ENCODE measurements around the gene PMAIP1. TPM values are rescaled to one million over a fixed set of nuclear protein-coding genes. Genes with fewer than 3 reads are reported as not detected.

PMAIP1 gene
- total and polyA plus RNA-seq, 2 of the 8 experiments (the other 6 are each of a cell fraction or from before 2014, with no cell fraction given) = 51.7 to 84.1 TPM

DNA sequence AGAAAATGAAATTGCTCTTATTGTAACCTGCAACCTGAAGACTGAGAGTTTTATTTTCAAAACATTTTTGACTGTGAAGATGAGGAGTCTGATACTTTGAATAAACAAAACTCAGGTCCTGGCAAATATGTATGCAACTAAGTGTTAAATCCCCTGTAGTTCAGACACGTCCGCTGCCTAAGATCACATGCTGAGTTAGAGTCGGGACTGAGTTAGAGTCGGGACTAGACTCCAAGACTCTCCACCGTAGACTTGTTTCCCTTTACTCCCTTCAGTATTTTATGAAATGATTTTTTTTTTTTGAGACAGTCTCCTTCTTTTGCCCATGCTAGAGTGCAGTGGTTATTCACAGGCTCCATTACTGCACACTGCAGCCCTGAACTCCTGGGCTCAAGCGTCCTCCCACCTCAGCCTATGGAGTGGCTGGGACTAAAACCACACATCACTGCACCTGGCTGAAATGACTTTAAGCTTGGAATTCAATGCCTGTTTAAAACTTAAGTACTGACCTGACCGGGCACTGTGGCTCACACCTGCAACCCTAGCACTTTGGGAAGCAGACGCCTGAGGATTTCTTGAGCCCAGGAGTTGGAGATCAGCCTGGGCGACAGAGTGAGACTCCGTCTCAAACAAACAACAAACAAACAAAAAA, 28.0 kb upstream of the PMAIP1 start:
- CTCF ChIA-PET (ENCODE audit: partially characterized antibody) = interaction anchor here (0.6 to 1.9 kb wide), 4 partner anchors 10 to 184 kb away, joined by 3 to 5 read pairs (median 3); no protein-coding TSS in a partner anchor
- Histone ChIP-seq H4K5ac (ENCODE audit: insufficient read length, low read depth, low read length) (no peak overlapping the region), H3K4ac (replicated peaks; ENCODE audit: insufficient read length, low read depth, low read length) (no peak overlapping the region), H3K27me3 (replicated peaks in 1 of 4; ENCODE audit: control insufficient read depth in 3 of 4, extremely low read depth in 1 of 4, insufficient read depth in 3 of 4, low read length in 3 of 4) (no peaks in the 10 kb centered on the region), H2BK12ac (ENCODE audit: low read depth, low read length) (peak overlapping the region; percentile 44; the same call in 1 of the 2 replicates), H3K4me1 (replicated peaks in 1 of 4; ENCODE audit: control insufficient read depth in 3 of 4, insufficient read depth in 4 of 4, low read length in 3 of 4) (peaks cover 2 to 14% (median 6%) of the 10 kb centered on the region in 4 experiments), H3K18ac (ENCODE audit: extremely low read depth, low read length) (peak overlapping the region; percentile 19; the same call in 1 of the 2 replicates), H3K23me2 (ENCODE audit: low read depth, low read length) (no peaks in the 10 kb centered on the region), H4K91ac (replicated peaks; ENCODE audit: insufficient read length, low read length) (no peak overlapping the region), H3K9ac (replicated peaks in 1 of 4; ENCODE audit: extremely low read depth in 1 of 4, low read depth in 3 of 4, low read length in 3 of 4) (peak overlapping the region in 1 of 4 experiments; percentile 33; a peak in 1 of 7 replicates), H3K27ac (ENCODE audit: low read depth, low read length) (no peak overlapping the region), H3K9me3 (ENCODE audit: insufficient read depth in 2 of 2, low read depth in 1 of 2, low read length in 1 of 2) (no peaks in the 10 kb centered on the region), H3K4me3 (ENCODE audit: extremely low read depth in 1 of 4, insufficient read depth in 2 of 4, low read depth in 3 of 4, low read length in 4 of 4) (no peak overlapping the region), H3K36me3 (ENCODE audit: control insufficient read depth in 2 of 4, insufficient read depth in 4 of 4, low read length in 3 of 4) (no peaks in the 10 kb centered on the region), H3K14ac (ENCODE audit: insufficient read length) (no peak overlapping the region), H4K8ac (ENCODE audit: extremely low read depth, insufficient read depth, low read length) (no peak overlapping the region), H3K4me2 (ENCODE audit: insufficient read depth in 1 of 2, low read depth in 2 of 2, low read length in 2 of 2) (no peak overlapping the region), H2BK5ac (ENCODE audit: low read depth, low read length) (no peak overlapping the region), H2AFZ (ENCODE audit: low read length) (no peak overlapping the region), H2AK5ac (ENCODE audit: low read depth, low read length) (no peak overlapping the region), H3K56ac (replicated peaks; ENCODE audit: insufficient read length, low read depth, low read length) (no peak overlapping the region), H3K79me1 (ENCODE audit: low read depth, low read length) (no peaks in the 10 kb centered on the region), H3K23ac (ENCODE audit: insufficient read length) (no peak overlapping the region), H2BK20ac (ENCODE audit: low read length) (no peak overlapping the region), H2BK120ac (replicated peaks; ENCODE audit: low read depth, low read length) (no peak overlapping the region), H2BK15ac (ENCODE audit: low read length) (no peak overlapping the region), H4K20me1 (replicated peaks in 1 of 2; ENCODE audit: control insufficient read depth in 1 of 2, insufficient read depth in 2 of 2, low read length in 2 of 2) (no peaks in the 10 kb centered on the region), H3K79me2 (ENCODE audit: control insufficient read depth in 1 of 2, insufficient read depth in 2 of 2, low read length in 2 of 2) (no peaks in the 10 kb centered on the region)
- DNase-seq (ENCODE audit: low read depth in 1 of 2, low spot score in 2 of 2) = no peak
- POLR2A ChIA-PET (ENCODE audit: partially characterized antibody) = interaction anchor here (0.9 to 8.7 kb wide), 4 partner anchors 8 to 48 kb away, joined by 3 to 82 read pairs (median 8); partner anchors contain the start of gene PMAIP1
- TF ChIP-seq TCF12 (IDR thresholded peaks at IDR 0.05; ENCODE audit: low read depth, low read length) (peak; percentile 50; the same call in 1 of the 2 replicates), NANOG (IDR thresholded peaks at IDR 0.05; ENCODE audit: insufficient read depth, low read depth, low read length, poor library complexity, severe bottlenecking) (no peak)
- no peak for FAIRE-seq
- 73% methylated on average over 10 of the region's 10 CpGs; no CpG with 5 or more reads in 1 of the 2 experiments for WGBS, 2 experiments (ENCODE audit: extremely low coverage in 1 of 2, insufficient coverage in 1 of 2, insufficient read length in 1 of 2, insufficient replicate concordance in 2 of 2, low coverage in 1 of 2, low lambda C conversion rate in 2 of 2, missing lambda C conversion rate in 1 of 2)
